Activated CD4-positive, alpha-beta T cell treated with anti-CD3 and anti-CD28 coated beads, Interleukin-10, Interleukin-2, amounts not matched to agents 100 ng/mL and 50 ng/mL, durations not matched to agents 16 hours and 8 hours (primary cell): ENCODE measurements around the gene DHRS4.
"Not testable (repeated sequence)": the region's sequence is repeated elsewhere in the genome, so short reads cannot be mapped to it uniquely, and the experiment has no call there.

ENCODE experiments used
- DNase-seq: peaks from one replicate; pipeline ENCODE4 v3.0.0-alpha.2; 2020

The DHRS4 gene

DNA sequence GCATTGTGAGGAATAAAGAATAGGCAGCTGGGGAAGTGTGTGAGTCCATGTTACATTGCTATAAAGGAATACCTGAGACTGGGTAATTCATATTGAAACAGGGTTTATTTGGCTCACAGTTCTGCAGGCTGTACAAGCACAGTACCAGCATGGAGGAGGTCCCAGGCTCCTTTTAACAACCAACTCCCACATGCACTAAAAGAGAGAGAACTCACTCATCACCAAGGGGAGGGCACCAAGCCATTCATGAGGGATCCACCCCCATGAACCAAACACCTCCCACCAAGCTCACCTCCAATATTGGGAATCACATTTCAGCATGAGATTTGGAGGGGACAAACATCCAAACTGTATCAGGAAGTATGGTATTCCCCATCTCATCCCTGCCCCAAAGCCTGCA, 11.9 kb upstream of the DHRS4 start:
- DNase-seq, result no peak

GRCh38 chr14:23942587-23942986, 11.0 kb upstream of the DHRS4 start:
- DNase-seq, result no peak

DNA sequence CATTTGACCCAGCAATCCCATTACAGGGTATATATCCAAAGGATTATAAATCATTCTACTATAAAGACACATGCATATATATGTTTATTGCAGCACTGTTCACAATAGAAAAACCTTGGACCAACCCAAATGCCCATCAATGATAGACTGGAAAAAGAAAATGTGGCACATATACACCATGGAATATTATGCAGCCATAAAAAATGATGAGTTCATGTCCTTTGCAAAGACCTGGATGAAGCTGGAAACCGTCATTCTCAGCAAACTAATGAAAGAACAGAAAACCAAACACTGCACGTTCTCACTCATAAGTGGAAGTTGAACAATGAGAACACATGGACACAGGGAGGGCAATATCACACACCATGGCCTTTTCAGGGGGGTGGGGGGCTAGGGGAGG, 4.5 kb upstream of the DHRS4 start:
- not testable (repeated sequence) for DNase-seq

DNA sequence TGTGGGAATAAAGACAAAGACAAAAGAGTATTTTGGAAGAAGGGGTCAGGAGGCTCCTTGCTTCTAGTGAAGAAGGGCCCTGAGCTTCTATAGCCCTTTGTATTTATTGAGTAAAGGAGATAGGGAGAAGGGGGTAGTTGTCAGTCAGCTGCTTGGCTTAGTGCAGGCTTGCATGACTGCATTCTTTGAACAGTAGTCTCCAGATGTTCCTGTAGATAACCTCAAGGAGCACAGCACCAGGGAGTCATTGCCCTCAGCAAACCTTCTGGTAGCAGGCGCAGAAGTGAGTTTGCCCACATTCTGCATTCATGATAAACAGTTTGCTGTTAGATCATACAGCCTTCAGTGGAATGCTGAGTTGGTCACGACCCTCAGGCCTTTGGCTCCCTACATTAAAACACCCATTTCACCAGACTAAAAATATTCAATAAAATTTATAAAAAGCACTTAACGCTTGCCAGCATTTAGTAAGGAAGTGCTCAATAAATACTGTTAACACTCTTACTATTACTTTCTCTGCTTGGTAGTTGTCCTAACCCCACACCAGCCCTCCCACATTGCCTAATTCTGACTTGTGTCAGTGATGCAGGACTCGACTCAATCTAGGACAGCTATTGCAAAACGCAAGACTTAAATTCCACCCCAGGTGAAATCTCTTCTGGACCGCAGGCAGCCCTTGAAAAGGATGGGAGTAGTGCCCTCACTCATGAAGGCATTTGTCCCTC, 3.0 kb upstream of the DHRS4 start:
- no peak for DNase-seq

- not testable (repeated sequence) for DNase-seq
Observed at GRCh38 chr14:23951136-23951466, 2.5 kb upstream of the DHRS4 start.

- DNase-seq, result no peak
Observed at GRCh38 chr14:23951590-23952201, 1.9 kb upstream of the DHRS4 start.

- not testable (repeated sequence) for DNase-seq
Observed at GRCh38 chr14:23953116-23953463, 480 bp upstream of the DHRS4 start.

- not testable (repeated sequence) for DNase-seq
Observed at GRCh38 chr14:23954279-23954614, 677 bp downstream of the DHRS4 start.

DNA sequence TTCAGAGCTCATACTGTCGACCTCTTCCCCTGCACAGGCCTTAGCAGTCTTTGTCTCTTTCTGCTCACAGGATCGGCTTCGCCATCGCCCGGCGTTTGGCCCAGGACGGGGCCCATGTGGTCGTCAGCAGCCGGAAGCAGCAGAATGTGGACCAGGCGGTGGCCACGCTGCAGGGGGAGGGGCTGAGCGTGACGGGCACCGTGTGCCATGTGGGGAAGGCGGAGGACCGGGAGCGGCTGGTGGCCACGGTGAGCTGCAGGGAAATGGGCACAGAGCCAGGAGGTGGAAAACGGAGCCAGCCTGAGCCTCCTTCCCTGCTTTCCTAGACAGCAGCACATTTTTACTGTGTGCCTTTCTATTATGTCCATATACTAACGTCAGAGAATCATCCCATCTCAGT, 1.4 kb downstream of the DHRS4 start:
- not testable (repeated sequence) for DNase-seq

DNA sequence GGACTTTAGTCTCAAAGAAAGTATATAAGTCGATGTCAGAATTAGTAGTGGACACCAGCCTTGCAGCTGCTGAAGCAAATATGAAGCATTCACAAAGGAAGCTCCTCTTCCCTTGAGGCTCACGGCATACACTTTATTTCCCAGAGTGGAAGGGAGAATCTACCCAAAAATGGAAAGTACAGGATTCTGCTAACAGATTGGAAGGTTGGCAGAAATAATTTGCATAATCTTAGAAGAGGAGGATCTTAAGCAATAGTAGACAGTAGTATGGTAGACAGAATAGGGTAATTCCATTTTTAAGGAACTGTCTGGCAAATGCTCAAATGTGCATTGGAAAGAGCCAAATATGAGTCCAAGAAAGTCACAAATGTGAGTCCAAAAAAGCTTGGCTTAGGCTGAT, 2.2 kb downstream of the DHRS4 start:
- not testable (repeated sequence) for DNase-seq

GRCh38 chr14:23957913-23958569, 4.5 kb downstream of the DHRS4 start:
- DNase-seq, result not testable (repeated sequence)

GRCh38 chr14:23960899-23961298, 7.3 kb downstream of the DHRS4 start:
- not testable (repeated sequence) for DNase-seq

DNA sequence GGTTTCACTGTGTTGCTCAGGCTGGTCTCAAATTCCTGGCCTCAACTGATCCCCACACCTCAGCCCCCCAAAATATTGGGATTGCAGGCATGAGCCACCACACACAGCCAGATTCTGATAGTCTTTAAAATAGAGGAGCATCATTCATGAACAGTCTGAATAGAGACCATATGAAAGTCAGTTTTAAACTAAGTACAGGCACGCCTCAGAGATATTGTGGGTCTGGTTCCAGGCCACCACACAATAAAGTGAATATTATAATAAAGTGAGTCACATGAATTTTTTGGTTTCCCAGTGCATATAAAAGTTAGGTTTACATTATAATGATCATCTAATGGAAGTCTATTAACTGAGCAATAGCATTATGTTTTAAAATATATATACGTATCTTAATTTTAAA, 8.1 kb downstream of the DHRS4 start:
- DNase-seq, result not testable (repeated sequence)

- DNase-seq, result not testable (repeated sequence)
Observed at GRCh38 chr14:23969130-23969480, 15.5 kb downstream of the DHRS4 start.

GRCh38 chr14:23969481-23970282, 16.1 kb downstream of the DHRS4 start:
- DNase-seq, result peak; percentile 57

- DNase-seq, result not testable (repeated sequence)
Observed at GRCh38 chr14:23970283-23970659, 16.7 kb downstream of the DHRS4 start.

DNA sequence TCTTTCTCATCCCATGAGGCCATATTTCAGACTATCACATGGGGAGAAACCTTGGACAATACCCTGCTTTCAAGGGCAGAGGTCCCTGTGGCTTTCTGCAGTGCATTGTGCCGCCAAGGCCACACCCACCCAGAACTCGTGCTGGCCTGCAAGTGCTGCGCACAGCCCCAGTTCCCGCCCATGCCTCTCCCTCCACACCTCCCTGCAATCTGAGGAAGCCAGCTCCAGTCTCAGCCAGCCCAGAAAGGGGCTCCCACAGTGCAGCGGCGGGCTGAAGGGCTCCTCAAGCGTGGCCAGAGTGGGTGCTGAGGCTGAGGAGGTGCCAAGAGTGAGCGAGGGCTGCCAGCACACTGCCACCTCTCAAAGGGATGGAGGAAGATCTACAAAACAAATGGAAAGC, 19.6 kb downstream of the DHRS4 start:
- DNase-seq, result not testable (repeated sequence)

DNA sequence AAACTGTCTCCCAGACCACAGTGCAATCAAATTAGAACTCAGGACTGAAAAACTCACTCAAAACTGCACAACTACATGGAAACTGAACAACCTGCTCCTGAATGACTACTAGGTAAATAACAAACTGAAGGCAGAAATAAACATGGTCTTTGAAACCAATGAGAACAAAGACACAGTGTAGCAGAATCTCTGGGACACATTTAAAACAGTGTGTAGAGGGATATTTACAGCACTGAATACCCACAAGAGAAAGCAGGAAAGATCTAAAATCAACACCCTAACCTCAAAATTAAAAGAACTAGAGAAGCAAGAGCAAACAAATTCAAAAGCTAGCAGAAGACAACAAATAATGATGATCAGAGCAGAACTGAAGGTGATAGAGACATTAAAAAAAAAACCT, 20.5 kb downstream of the DHRS4 start:
- DNase-seq, result not testable (repeated sequence)

- DNase-seq, result not testable (repeated sequence)
Observed at GRCh38 chr14:23977208-23977607, 23.6 kb downstream of the DHRS4 start.

GRCh38 chr14:23981951-23982813, 28.6 kb downstream of the DHRS4 start:
- not testable (repeated sequence) for DNase-seq

DNA sequence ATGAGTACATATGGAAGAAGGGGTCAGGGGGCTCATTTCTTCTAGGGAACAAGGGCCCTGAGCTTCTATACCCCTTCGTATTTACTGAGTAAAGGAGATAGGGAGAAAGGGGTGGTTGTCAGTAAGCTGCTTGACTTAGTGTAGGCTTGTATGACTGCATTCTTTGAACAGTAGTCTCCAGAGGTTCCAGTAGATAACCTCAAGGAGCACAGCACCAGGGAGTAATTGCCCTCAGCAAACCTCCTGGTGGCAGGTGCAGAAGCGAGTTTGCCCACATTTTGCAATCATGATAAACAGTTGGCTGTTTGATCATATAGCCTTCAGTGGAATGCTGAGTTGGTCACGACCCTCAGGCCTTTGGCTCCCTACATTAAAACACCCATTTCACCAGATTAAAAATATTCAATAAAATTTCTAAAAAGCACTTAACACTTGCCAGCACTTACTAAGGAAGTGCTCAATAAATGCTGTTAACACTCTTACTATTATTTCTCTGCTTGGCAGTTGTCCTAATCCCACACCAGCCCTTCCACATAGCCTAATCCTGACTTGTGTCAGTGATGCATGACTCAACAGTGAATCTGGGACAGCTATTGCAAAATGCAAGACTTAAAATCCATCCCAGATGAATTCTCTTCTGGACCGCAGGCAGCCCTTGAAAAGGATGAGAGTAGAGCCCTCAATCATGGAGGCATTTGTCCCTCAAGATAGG, 31.5 kb downstream of the DHRS4 start:
- DNase-seq, result no peak

GRCh38 chr14:23988223-23988606, 34.6 kb downstream of the DHRS4 start:
- not testable (repeated sequence) for DNase-seq
